ENCODE measurements around the gene TTC39A.

Gene TTC39A

DNA sequence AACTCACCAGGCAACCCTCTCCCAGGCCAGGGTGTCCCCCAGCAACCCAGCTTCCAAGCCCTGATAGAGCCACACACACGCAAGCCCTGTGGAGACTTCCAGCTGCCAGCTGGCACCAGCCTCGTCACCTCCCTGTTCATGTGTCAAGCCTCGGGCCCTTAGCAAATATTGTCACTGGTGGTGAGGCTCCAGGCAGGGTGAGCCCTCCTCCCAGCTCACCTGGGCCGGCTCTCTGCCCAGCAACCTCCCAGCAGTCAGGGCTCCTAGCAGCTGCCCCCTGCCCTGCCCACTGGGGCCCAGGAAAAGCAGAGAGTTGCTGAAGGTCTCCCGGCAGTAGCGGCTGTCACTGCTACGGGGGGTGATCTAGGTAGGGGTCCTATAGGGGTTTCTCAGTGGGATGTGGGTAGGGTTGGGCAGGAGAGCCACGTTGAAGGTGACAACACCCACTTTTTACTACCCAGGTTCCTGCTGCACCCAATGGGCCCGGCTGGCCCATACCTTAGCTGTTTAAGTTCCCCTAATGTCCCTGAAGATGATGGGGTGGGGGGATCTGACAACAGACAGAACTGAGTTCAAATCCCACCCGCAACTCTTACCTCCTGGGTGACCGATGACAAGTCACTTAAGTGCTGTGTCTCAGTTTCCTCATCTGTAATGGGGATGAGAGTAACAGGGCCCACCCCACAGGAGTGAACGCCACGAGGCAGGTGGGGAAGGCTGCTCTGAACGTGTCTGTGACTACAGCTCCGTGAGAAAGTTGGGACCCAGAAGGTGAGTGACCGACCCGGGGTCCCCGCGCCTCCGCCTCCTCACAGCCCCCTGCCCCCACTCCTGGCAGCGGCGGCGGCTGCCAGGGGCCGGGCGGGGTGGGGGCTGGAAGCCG lies 678 bp downstream of the TTC39A start:
- Histone ChIP-seq H3K36me3 (ENCODE audit: low read length) (no peaks in the 10 kb centered on the region), H3K9ac (ENCODE audit: low read length) (no peak overlapping the region), H4K20me1 (ENCODE audit: low read depth, low read length) (no peaks in the 10 kb centered on the region), H3K4me2 (ENCODE audit: low read depth, low read length, poor library complexity, severe bottlenecking) (no peak overlapping the region), H3K79me2 (ENCODE audit: insufficient read depth, low read length) (no peaks in the 10 kb centered on the region), H3K27me3 (ENCODE audit: low read length) (no peaks in the 10 kb centered on the region), H3K9me2 (replicated peaks; ENCODE audit: insufficient read depth, low read length) (no peaks in the 10 kb centered on the region), H3K4me3 (ENCODE audit: insufficient read depth, low read length, poor library complexity, severe bottlenecking) (no peak overlapping the region), H3F3A (ENCODE audit: insufficient read depth) (no peaks in the 10 kb centered on the region), H2AFZ (ENCODE audit: low read depth, low read length, severe bottlenecking) (no peak overlapping the region), H3K27ac (ENCODE audit: low read depth, low read length) (no peak overlapping the region), H3K9me3 (ENCODE audit: insufficient read depth, low read length) (no peaks in the 10 kb centered on the region)
- TF ChIP-seq EZH2phosphoT487 (conservative IDR thresholded peaks at IDR 0.05; ENCODE audit: low read length) (no peak), CTCF (IDR thresholded peaks at IDR 0.05; ENCODE audit: insufficient read depth, low read length, poor library complexity, severe bottlenecking) (no peak)

DNA sequence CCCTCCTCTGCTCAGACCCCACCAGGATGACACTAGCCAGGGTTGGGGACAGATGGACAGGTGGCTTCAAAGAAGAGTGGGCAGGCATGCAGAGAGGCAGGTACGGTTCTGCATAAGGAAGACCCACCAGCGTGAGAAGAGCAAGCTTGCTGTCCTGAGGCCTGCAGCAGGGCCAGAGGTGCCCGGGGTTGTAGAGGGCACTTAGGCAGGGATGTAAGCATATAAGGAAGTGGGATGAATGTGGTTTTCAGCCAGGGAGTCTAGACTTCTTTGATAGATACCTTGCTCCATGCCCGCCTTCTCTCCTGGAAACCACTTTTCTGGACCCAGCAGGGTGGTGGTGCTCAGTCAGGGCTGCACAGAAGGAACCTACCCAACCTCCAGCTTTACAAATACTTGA lies 1.4 kb downstream of the TTC39A start:
- Histone ChIP-seq H3K9me3 (ENCODE audit: insufficient read depth, low read length) (no peaks in the 10 kb centered on the region), H4K20me1 (ENCODE audit: low read depth, low read length) (no peaks in the 10 kb centered on the region), H3K9me2 (replicated peaks; ENCODE audit: insufficient read depth, low read length) (no peaks in the 10 kb centered on the region), H3K27me3 (ENCODE audit: low read length) (no peaks in the 10 kb centered on the region), H2AFZ (ENCODE audit: low read depth, low read length, severe bottlenecking) (no peak overlapping the region), H3K4me3 (ENCODE audit: insufficient read depth, low read length, poor library complexity, severe bottlenecking) (no peak overlapping the region), H3F3A (ENCODE audit: insufficient read depth) (no peaks in the 10 kb centered on the region), H3K9ac (ENCODE audit: low read length) (no peak overlapping the region), H3K4me2 (ENCODE audit: low read depth, low read length, poor library complexity, severe bottlenecking) (no peak overlapping the region), H3K27ac (ENCODE audit: low read depth, low read length) (no peak overlapping the region), H3K79me2 (ENCODE audit: insufficient read depth, low read length) (no peaks in the 10 kb centered on the region), H3K36me3 (ENCODE audit: low read length) (no peaks in the 10 kb centered on the region)
- no peak for TF ChIP-seq EZH2phosphoT487 (conservative IDR thresholded peaks at IDR 0.05; ENCODE audit: low read length)
- TF ChIP-seq CTCF (IDR thresholded peaks at IDR 0.05; ENCODE audit: insufficient read depth, low read length, poor library complexity, severe bottlenecking): no peak

- no peak overlapping the region for H2AFZ ChIP-seq (ENCODE audit: low read depth, low read length, severe bottlenecking)
These were observed 2.1 kb downstream of the TTC39A start for GRCh38 chr1:51328279-51328678.

More at GRCh38 chr1:51328279-51328678, 2.1 kb downstream of the TTC39A start:
- no peaks in the 10 kb centered on the region for H3K79me2 ChIP-seq (ENCODE audit: insufficient read depth, low read length)
- H3K9me3 ChIP-seq (ENCODE audit: insufficient read depth, low read length): no peaks in the 10 kb centered on the region
- H3K9ac ChIP-seq (ENCODE audit: low read length): no peak overlapping the region
- no peak overlapping the region for H3K27ac ChIP-seq (ENCODE audit: low read depth, low read length)
- H3K36me3 ChIP-seq (ENCODE audit: low read length): no peaks in the 10 kb centered on the region
- H3K9me2 ChIP-seq (replicated peaks; ENCODE audit: insufficient read depth, low read length): no peaks in the 10 kb centered on the region
- no peaks in the 10 kb centered on the region for H3K27me3 ChIP-seq (ENCODE audit: low read length)
- no peak overlapping the region for H3K4me2 ChIP-seq (ENCODE audit: low read depth, low read length, poor library complexity, severe bottlenecking)
- no peak for TF ChIP-seq EZH2phosphoT487 (conservative IDR thresholded peaks at IDR 0.05; ENCODE audit: low read length)
- no peak for TF ChIP-seq CTCF (IDR thresholded peaks at IDR 0.05; ENCODE audit: insufficient read depth, low read length, poor library complexity, severe bottlenecking)
- H3K4me3 ChIP-seq (ENCODE audit: insufficient read depth, low read length, poor library complexity, severe bottlenecking): no peak overlapping the region
- no peaks in the 10 kb centered on the region for H4K20me1 ChIP-seq (ENCODE audit: low read depth, low read length)
- no peaks in the 10 kb centered on the region for H3F3A ChIP-seq (ENCODE audit: insufficient read depth)
